GM19372 (cell line): ENCODE data around the gene MRRF.
"Not testable (repeated sequence)": the region's sequence is repeated elsewhere in the genome, so short reads cannot be mapped to it uniquely, and the experiment has no call there.

Experiments
- ATAC-seq: cut with Tn5 transposase; IDR thresholded peaks from one replicate; pipeline ENCODE4 v1.9.1; 2021; ENCODE audit warnings: mild to moderate bottlenecking, low read depth, moderate library complexity; ENCODE audit not compliant: unreplicated experiment

MRRF gene

DNA sequence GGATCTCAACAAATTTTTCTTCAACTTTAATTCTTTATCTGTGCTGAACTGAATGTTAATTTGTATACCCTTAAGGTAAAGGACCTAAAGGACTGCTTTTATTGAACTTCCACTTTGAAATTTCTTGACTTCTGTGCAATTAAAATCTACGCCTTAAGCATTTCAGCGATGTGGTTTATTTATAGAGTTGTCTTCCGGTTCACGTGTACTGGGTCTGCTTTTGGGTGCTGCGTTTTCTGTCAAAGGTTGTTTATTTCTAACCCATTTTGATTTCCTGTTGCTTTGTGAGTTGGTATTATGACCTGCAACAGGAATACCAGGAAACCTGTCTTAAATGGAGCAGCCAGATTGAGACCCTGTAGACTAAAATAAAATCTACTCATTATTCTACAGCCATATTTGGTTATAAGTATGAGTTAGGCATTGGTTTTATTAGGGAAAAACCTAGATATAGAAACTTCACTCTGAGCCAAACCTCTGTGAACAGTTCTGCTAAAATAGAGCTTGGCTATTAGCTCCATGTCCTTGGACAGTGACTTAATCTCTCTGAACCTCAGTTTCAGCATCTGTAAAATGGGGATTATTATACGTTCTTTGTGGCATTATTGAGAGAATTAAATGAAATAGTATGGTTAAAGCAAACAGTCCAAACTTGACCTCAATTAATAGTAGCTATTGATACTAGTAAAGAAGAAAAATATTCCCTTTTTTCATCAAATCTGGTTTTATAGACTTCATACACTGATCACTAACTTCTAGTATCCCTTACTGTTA is 3.5 kb downstream of the MRRF start:
- no peak for ATAC-seq

DNA sequence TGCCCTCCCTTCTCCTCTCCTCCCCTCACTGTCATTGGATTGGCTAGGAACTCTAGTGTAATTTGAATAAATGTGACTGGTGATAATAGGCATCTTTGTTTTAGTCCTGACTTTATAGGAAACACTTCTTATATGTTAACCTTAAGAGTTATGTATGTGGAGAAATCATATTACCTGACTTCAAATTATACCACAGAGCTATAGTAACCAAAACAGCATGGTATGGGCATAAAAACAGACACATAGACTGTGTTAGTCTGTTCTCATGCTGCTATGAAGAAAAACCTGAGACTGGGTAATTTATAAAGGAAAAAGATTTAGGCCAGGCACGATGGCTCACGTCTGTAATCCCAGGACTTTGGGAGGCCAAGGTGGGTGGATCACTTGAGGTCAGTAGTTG is 9.4 kb downstream of the MRRF start:
- no peak for ATAC-seq

DNA sequence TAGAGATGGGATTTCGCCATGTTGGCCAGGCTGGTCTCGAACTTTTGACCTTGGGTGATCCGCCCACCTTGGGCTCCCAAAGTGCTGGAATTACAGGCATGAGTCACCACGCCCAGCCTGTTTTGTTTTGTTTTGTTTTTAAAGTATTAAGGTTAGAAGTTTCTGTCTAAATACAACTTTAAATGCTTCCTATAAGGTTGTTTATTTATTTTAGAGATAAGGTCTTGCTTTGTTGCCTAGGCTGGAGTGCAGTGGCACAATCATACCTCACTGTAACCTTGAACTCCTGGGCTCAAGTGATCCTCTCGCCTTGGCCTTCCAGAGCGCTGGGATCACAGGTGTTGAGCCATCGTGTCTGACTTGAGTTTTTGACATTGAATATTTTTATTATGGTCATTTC is 11.4 kb downstream of the MRRF start:
- ATAC-seq: no peak

DNA sequence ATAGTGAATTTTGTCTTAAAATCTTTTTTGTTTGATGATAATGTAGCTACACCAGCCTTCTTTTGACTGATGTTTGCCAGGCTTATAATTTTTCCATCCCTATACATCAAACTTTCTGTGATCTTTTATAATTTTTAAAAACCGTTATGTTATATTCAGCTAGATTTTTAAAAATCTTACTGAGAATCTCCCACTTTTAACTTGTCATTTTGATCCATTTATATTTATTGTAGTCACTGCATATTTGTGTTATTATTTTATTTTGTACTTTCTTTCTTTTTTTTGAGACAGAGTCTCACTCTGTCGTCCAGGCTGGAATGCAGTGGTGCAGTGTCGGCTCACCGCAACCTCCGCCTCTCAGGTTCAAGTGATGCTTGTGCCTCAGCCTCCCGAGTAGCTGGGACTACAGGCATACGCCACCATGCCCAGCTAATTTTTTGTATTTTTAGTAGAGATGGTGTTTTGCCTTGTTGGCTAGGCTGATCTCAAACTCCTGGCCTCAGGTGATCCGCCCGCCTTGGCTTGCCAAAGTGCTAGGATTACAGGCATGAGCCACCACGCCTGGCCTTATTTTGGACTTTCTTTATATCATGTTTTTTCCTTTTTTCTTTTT is 12.7 kb downstream of the MRRF start:
- ATAC-seq: no peak

DNA sequence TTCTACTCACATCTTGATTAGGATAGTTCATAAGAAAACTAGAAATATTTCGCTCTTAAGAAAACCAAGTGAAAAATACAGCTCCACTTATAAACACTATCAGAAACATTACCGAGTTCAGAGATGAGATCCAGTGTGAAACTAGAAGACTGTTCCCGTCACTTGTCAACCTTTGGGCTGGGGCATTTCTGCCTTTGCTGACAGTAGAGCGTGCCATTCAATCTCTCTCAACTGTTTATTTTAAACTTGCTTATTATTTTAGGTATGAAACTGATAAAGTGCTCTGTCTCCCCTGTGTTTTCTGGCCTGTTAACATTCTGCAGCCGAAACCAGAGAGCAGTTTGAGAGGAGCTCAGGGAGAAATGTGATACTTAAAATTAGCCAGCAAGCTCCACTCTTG is 16.7 kb downstream of the MRRF start:
- no peak for ATAC-seq

DNA sequence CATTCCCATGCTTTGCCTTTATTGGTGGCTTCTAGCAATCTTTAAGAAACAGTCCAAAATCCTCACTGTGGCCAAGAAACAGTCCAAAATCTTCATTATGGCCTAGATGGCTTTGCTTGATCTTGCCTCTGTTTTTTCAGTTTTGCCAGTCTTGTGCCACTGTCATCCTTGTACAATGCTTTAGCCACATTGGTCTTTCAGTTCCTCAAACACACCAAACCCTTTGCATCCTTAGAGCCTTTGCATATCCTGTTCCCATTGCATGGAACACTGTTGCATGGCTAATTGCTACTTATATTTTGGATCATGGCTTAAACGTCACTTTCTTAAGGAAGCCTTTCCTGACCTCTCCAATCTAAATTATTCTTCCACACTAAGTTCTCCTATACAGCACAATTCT is 22.1 kb downstream of the MRRF start:
- no peak for ATAC-seq

DNA sequence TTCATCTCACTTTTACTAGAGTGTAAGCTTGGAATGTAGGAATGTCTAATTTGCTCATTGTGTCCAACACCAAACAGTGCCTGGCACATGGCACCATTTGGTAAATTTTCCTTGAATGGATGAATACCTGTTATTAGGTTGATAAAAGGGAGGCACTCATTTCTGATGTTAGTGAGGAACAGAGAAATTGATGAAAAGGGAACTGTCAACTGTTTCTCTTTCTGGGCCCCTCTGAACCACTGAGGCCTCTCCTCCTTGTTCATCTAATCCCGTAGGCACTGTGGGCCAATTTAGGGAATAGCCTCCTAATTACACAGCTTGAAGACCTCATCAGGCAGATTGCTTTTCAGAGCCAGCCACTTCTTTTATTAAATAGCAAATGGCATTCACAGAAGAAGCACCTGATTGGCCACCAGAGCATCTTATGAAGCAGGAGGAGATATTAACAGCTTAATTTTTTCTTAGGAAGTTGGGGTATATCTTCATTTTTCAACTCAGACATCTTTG is 22.6 kb downstream of the MRRF start:
- no peak for ATAC-seq

DNA sequence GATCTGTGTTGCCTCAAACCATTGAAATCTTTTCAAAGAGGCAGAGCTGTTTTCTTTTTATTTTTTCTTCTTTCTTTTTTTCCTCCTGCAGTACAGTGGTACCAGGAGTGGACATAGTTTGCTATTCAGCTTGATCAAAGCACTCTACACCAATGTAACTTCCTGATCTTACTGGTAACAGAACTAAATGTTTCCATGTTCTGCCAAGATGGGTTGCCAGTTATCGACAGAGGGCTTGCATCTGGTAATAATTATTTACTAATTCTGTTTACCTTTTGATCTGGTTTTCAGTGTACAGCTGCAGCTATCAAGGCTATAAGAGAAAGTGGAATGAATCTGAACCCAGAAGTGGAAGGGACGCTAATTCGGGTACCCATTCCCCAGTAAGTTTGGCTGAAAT is 26.8 kb downstream of the MRRF start:
- ATAC-seq: no peak

DNA sequence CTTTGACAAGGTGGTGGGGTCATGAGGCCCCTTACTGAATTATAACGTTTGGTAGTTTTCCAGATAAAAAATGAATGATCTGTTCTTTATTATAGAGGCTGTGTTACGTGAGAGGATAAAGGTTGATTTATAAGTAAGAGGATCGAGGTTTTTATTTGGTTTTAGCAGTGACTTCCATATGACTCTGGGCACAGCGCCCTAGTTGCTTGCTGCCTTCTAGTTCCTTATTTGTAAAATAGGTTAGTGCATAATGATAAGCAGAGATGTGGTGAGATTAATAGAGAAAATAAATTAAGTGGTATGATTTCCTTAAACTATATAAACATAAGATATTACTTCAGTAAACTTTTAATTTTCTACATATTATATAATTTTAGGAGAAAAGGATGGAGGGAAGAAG is 29.8 kb downstream of the MRRF start:
- ATAC-seq: no peak

DNA sequence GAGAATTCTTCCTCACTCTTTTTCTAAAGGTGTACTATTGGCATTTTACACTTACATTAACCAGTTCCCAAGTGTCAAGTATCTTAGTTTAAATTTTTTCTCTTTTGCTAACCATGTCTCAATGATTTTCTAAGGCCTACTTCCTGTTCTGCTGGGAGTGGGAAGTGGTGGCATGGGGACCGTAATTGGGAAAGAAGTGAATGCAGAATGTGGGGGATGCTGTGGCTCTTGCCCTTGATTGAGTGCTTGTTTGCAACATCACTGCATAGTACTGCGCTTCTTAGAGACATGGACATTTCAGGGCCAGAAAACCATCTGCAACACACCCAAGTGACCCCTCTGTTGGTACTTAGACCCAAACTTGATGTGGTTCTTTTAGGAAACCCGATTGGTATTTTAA is 32.8 kb downstream of the MRRF start:
- ATAC-seq: no peak

DNA sequence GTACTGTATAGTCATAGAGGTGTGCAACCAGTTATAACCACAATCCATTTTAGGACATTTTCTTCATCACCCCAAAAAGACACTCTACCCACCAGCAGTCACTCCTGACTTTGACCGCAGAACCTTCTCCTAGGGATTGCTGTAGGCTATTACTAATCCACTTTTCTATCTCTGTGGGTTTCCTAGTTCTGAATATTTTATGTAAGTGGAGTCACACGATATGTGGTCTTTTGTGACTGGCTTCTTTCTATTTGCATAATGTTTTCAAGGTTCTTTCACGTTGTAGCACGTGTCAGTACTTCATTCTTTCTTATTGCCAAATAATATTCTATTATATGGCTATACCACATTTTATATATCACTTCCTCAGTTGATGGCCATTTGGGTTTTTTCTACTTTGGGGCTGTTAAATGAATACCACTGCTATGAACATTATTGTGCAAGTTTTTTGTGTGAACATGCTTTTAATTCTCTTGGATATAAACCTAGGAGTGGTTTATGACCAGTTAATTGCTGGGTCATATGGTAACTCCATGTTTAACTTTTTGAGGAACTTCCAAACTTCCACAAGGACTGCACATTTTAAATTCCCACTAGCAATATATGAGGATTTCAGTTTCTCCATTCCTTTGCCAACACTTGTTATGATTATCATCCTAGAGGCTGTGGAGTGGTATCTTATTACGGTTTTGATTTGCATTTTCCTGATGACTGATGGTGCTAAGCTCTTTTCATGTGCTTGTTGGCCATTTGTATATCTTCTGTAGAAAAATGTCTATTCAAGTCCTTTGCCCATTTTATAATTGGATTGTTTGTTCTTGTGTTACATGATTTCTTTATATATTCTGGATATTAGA is 37.8 kb downstream of the MRRF start:
- no peak for ATAC-seq

DNA sequence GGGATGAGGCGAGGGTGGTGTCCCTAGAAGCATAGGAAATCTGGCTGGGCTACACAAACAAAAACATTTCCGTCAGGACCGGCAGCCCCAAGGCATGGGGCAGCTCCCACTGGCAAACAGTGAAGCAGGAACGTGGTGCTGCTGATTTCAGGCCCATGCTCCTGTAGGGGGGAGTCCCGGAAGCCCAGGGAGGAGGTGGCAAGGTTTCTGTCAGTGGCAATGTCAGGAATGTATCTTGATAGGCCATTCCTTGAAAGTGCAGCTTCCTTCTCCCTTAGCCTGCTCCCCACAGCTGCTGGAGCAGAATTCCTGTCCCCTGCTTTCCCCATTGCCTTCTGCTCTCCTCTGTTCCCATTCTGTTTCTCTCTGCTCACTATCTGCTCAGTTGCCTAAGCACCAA is 42.4 kb downstream of the MRRF start:
- no peak for ATAC-seq

DNA sequence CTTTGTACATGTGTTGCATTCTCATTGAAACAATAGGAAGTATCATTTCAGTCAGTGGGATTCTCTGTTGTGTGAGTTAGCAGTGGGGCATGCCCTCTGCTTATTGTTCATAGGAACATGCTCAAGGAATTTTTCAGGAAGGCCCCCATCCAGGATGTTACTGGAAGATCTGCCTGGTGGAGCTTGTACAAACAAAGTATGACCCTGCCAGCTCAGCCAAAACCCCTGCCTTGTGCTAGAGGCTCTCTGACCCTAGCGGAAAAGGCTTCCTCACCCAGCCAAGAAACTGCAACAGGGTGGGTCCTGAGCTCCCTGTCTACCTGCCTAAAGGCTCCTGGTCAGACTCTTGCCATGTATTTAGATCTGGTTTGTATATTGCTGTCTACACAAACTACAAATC is 43.2 kb downstream of the MRRF start:
- no peak for ATAC-seq

DNA sequence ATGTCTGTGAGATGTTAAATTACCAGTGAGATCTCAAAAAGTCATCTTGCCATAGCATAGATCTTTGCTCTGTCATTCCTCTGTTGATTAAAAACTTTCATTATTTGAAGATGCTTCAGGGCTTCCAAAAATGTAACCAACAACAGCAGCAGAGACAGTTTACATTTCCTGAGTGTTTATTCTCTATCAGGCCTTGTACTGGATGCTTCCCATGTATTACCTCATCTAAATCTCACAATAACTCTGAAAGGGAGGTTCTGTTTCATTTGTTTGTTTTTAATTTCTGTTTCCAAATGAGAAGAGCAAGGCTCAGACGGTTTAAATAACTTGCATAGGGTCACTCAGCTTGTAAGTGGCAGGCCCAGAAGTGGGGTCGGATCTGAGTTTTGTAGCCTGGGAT is 45.2 kb downstream of the MRRF start:
- ATAC-seq: no peak

DNA sequence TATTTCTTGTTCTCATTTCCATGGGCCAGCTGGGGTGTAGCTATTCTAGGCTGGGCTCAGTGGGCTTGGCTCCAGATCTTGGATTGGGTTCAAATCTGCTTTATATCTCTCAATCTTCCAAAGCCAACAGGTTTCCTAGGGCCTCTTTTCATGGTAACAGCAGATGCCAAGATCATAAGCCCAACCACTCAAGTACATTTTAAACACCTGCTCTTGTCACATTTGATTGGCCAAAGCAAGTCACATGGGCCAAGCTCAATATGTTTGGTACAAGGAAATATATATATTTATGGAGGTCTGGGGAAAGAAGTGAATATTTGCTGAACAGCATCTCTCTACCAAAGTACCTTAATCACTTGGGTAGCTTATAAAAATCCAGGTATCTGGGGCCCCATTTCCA is 49.5 kb downstream of the MRRF start:
- no peak for ATAC-seq

DNA sequence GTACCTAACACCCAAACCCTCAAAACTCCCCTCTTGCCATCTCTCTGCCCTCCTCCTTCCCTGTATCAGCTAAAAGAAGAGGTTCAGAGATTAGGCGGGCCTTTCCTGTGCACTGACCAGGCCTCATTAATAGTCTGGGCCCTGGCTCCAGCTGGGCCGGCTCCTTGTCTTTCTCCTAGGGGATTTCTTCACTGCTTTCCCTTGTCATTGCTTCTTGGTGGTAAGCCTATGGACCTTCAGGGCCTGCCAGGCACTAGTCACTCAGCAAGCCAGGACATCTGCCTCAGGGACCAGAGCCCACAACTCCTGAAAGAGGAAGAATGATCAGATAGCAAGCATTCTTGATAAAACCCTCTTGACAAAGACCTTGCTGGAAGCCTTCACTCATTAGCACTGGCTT is 50.9 kb downstream of the MRRF start:
- no peak for ATAC-seq

DNA sequence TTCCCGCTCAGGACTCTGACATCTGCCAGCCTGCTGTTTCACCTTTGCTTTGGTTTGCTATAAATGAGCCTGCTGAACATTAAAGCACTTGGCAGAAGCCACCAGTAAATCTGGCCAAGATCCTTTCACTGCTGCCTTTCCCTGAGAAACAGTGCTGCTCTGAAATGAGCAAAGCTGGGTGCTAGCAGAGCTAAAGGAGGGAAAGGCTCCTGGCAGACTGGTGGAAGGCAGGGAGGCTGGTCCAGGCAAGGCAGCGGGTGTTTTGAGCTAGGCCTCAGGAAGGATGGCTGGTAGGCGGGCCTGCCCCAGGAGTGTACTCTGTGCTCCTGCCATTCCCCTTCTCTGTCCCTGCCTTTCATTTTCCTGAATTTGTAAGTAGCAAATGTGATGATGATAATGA is 53.6 kb downstream of the MRRF start:
- no peak for ATAC-seq

DNA sequence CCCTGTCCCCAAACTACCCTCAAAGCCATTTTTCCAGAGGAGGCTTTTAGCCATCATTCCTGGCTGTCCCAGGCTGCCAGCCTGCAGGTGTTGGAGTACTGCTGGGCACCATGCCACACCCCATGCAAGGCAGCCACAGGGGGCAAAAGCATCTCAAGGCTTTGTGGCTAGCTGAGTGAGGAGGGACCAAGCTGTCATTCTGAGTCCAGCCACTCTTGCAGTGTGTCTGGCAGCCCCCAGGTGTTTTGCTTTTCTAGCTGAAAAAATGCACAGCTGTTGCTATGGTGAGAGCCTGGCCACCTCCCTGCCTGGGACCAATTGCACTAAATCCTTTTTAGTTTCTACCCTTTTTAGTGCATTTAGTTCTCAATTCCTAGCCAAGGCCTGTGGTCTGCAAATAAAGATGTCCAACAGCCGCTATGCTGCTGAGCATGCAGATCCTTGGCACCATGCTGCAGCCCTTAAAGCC is 55.8 kb downstream of the MRRF start:
- no peak for ATAC-seq

DNA sequence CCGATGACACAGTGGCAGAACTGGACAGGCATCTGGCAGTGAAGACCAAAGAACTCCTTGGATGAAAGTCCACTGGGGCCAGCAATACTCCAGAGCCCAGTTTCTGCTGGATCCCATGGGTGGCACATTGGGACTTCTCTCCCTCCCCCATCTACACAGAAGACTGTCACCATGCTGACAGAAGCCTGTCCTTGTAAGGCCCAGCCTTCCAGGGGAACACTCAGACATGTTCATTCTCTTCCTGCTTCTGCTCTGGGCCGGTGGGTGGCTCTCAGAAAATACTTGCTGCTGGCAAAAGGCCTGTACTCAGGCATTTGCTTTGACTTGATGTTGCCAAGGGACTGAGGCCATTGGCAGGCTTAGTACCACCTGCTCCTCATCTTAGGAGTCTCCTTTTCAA is 57.9 kb downstream of the MRRF start:
- ATAC-seq: no peak

DNA sequence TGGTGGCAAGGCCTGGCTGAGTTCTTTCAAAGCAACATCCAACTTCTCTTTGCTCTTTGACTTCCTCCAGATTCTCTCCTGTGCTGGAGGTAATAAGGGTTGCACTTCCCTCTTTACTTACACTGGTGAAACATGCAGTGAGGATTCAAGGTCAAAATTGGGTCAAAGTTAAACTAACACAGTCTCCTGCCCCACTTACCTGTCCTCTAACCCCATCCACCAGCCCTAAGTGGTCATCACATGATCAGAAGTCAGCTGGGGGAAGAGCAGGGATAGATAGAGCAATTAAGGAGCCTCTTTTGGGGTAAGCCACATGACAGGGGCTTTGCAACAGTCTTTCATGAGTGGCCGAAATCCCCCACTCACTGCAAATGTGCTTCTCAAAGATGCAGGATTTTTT is 60.0 kb downstream of the MRRF start:
- not testable (repeated sequence) for ATAC-seq

DNA sequence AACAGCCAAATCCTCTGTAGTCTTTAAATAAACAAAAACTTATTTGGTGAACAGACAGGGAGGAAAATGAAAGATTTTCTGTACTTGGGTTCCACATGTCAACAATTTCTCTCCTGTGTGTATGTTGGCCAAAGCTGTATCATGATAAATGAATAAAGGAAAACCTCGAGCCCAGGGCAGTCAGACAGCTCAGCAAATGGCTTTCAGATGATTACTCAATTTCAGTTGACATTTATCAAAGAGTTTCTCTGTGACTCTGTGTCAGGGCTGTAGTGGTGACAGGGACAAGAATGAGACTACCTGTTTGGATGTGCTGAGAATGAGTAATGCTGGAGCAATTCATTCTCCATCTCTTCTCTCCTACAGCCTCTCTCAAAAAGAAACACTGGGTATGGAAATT is 60.4 kb downstream of the MRRF start:
- ATAC-seq: no peak
